NCI-H2081 (cell line): ENCODE results near the gene UBE2G2.
"Not testable (repeated sequence)": the region's sequence is repeated elsewhere in the genome, so short reads cannot be mapped to it uniquely, and the experiment has no call there.

ENCODE experiments used
- DNase-seq, 2 experiments: peaks; one replicate each; lab custom pipeline; 2025; lab: John Stamatoyannopoulos, UW

Gene UBE2G2

GRCh38 chr21:44836349-44836665, 34.7 kb upstream of the UBE2G2 start:
- no peak for DNase-seq

GRCh38 chr21:44835647-44835973, 34.0 kb upstream of the UBE2G2 start:
- DNase-seq: no peak

GRCh38 chr21:44834951-44835646, 33.5 kb upstream of the UBE2G2 start:
- no peak for DNase-seq

- DNase-seq: no peak
Observed at GRCh38 chr21:44834231-44834950, 32.8 kb upstream of the UBE2G2 start.

- no peak for DNase-seq
Observed at GRCh38 chr21:44833663-44834062, 32.0 kb upstream of the UBE2G2 start.

GRCh38 chr21:44832516-44833255, 31.1 kb upstream of the UBE2G2 start:
- DNase-seq: not testable (repeated sequence)

GRCh38 chr21:44831227-44831860, 29.7 kb upstream of the UBE2G2 start:
- no peak for DNase-seq

- no peak for DNase-seq
Observed at GRCh38 chr21:44829507-44830092, 28.0 kb upstream of the UBE2G2 start.

GRCh38 chr21:44828362-44829056, 26.9 kb upstream of the UBE2G2 start:
- DNase-seq: no peak

- DNase-seq: no peak
Observed at GRCh38 chr21:44823179-44823660, 21.6 kb upstream of the UBE2G2 start.

GRCh38 chr21:44822484-44823178, 21.0 kb upstream of the UBE2G2 start:
- no peak for DNase-seq

- DNase-seq: no peak
Observed at GRCh38 chr21:44820851-44821250, 19.2 kb upstream of the UBE2G2 start.

- DNase-seq: no peak
Observed at GRCh38 chr21:44819283-44820243, 17.9 kb upstream of the UBE2G2 start.

- DNase-seq: no peak
Observed at GRCh38 chr21:44818640-44819011, 17.0 kb upstream of the UBE2G2 start.

GRCh38 chr21:44817914-44818639, 16.5 kb upstream of the UBE2G2 start, which contains the start of gene SUMO3:
SUMO3 (minus strand) TSS chr21:44818062; CDS start chr21:44817968, 94 bp downstream.
- DNase-seq: peak; percentile 45 to 55

GRCh38 chr21:44817506-44817880, 15.9 kb upstream of the UBE2G2 start:
- DNase-seq: peak; percentile 71

- no peak for DNase-seq
Observed at GRCh38 chr21:44816761-44817505, 15.3 kb upstream of the UBE2G2 start.
